NCI-H345 treated with DMSO at 0.1 percent for 48 hours (cell line): Measurements from ENCODE around the gene NRG2.

ENCODE experiments used
- DNase-seq: peaks from one replicate; lab custom pipeline; 2025; ENCODE audit not compliant: unreplicated experiment; lab: John Stamatoyannopoulos, UW

The NRG2 gene

GRCh38 chr5:140013536-140013935, 29.6 kb downstream of the NRG2 start:
- no peak for DNase-seq

- no peak for DNase-seq
These were observed 30.7 kb downstream of the NRG2 start for GRCh38 chr5:140012443-140012842.

- no peak for DNase-seq
These were observed 31.7 kb downstream of the NRG2 start for GRCh38 chr5:140011297-140011802.

- DNase-seq, result no peak
These were observed 32.3 kb downstream of the NRG2 start for GRCh38 chr5:140010798-140011197.

- DNase-seq, result no peak
These were observed 35.8 kb downstream of the NRG2 start for GRCh38 chr5:140007311-140007710.

- no peak for DNase-seq
These were observed 37.9 kb downstream of the NRG2 start for GRCh38 chr5:140005145-140005591.

- no peak for DNase-seq
These were observed 38.9 kb downstream of the NRG2 start for GRCh38 chr5:140004174-140004573.

GRCh38 chr5:140003519-140003918, 39.6 kb downstream of the NRG2 start:
- no peak for DNase-seq

- no peak for DNase-seq
These were observed 42.8 kb downstream of the NRG2 start for GRCh38 chr5:140000332-140000731.

GRCh38 chr5:139998837-139999236, 44.3 kb downstream of the NRG2 start:
- DNase-seq, result no peak

- no peak for DNase-seq
These were observed 45.8 kb downstream of the NRG2 start for GRCh38 chr5:139997276-139997675.

- DNase-seq, result no peak
These were observed 47.2 kb downstream of the NRG2 start for GRCh38 chr5:139995929-139996328.

GRCh38 chr5:139994234-139994633, 48.9 kb downstream of the NRG2 start:
- no peak for DNase-seq

GRCh38 chr5:139985733-139986132, 57.4 kb downstream of the NRG2 start:
- DNase-seq, result no peak

- DNase-seq, result no peak
These were observed 57.8 kb downstream of the NRG2 start for GRCh38 chr5:139985290-139985689.

GRCh38 chr5:139984816-139985215, 58.3 kb downstream of the NRG2 start:
- no peak for DNase-seq

- no peak for DNase-seq
These were observed 60.2 kb downstream of the NRG2 start for GRCh38 chr5:139982975-139983240.

GRCh38 chr5:139982157-139982974, 60.7 kb downstream of the NRG2 start:
- no peak for DNase-seq

GRCh38 chr5:139980765-139981164, 62.3 kb downstream of the NRG2 start:
- DNase-seq, result no peak

- no peak for DNase-seq
These were observed 63.2 kb downstream of the NRG2 start for GRCh38 chr5:139979943-139980342.

- no peak for DNase-seq
These were observed 63.6 kb downstream of the NRG2 start for GRCh38 chr5:139979518-139979917.

- DNase-seq, result no peak
These were observed 66.4 kb downstream of the NRG2 start for GRCh38 chr5:139976703-139977102.

GRCh38 chr5:139975942-139976341, 67.2 kb downstream of the NRG2 start:
- no peak for DNase-seq
